Femur (tissue), 1 donor: ENCODE measurements around the gene DNAH2.
"Not testable (repeated sequence)": the region's sequence is repeated elsewhere in the genome, so short reads cannot be mapped to it uniquely, and the experiment has no call there.

Experiments
- DNase-seq: peaks from one replicate; pipeline ENCODE4 v3.0.0-alpha.2; 2017

The DNAH2 gene

GRCh38 chr17:7780736-7781135 is 63.2 kb downstream of the DNAH2 start:
- no peak for DNase-seq

- no peak for DNase-seq
Measured at GRCh38 chr17:7781429-7781828, 63.9 kb downstream of the DNAH2 start.

GRCh38 chr17:7782240-7782639 is 64.7 kb downstream of the DNAH2 start:
- no peak for DNase-seq

- no peak for DNase-seq
Measured at GRCh38 chr17:7786866-7787265, 69.3 kb downstream of the DNAH2 start.

- no peak for DNase-seq
Measured at GRCh38 chr17:7789131-7789530, 71.6 kb downstream of the DNAH2 start.

GRCh38 chr17:7790150-7790549 is 72.6 kb downstream of the DNAH2 start:
- DNase-seq: no peak

- no peak for DNase-seq
Measured at GRCh38 chr17:7792611-7793010, 75.1 kb downstream of the DNAH2 start.

GRCh38 chr17:7794075-7794663 is 76.6 kb downstream of the DNAH2 start:
- DNase-seq: no peak

GRCh38 chr17:7797976-7798375 is 80.4 kb downstream of the DNAH2 start:
- no peak for DNase-seq

- no peak for DNase-seq
Measured at GRCh38 chr17:7798839-7799238, 81.3 kb downstream of the DNAH2 start.

GRCh38 chr17:7803981-7804380 is 86.4 kb downstream of the DNAH2 start:
- no peak for DNase-seq

- no peak for DNase-seq
Measured at GRCh38 chr17:7806587-7806986, 89.0 kb downstream of the DNAH2 start.

- DNase-seq: no peak
Measured at GRCh38 chr17:7807206-7807605, 89.7 kb downstream of the DNAH2 start.

GRCh38 chr17:7809086-7809790 is 91.7 kb downstream of the DNAH2 start:
- DNase-seq: no peak

- not testable (repeated sequence) for DNase-seq
Measured at GRCh38 chr17:7809791-7810343, 92.3 kb downstream of the DNAH2 start.

- DNase-seq: no peak
Measured at GRCh38 chr17:7811251-7811650, 93.7 kb downstream of the DNAH2 start.

GRCh38 chr17:7814969-7815368 is 97.4 kb downstream of the DNAH2 start:
- DNase-seq: no peak

- no peak for DNase-seq
Measured at GRCh38 chr17:7816926-7817642, 99.5 kb downstream of the DNAH2 start.

GRCh38 chr17:7817643-7817964 is 100.1 kb downstream of the DNAH2 start:
- DNase-seq: no peak

- DNase-seq: no peak
Measured at GRCh38 chr17:7818026-7818425, 100.5 kb downstream of the DNAH2 start.

- no peak for DNase-seq
Measured at GRCh38 chr17:7818746-7819645, 101.5 kb downstream of the DNAH2 start.

- DNase-seq: no peak
Measured at GRCh38 chr17:7820231-7820630, 102.7 kb downstream of the DNAH2 start.

- DNase-seq: no peak
Measured at GRCh38 chr17:7822126-7822525, 104.6 kb downstream of the DNAH2 start.
